Activated gamma-delta T cell (primary cell): ENCODE measurements around the gene PRSS48.
"Not testable (repeated sequence)": the region's sequence is repeated elsewhere in the genome, so short reads cannot be mapped to it uniquely, and the experiment has no call there.

Experiments used
- DNase-seq: peaks from one replicate; lab custom pipeline; 2025; lab: John Stamatoyannopoulos, UW

PRSS48 gene

DNA sequence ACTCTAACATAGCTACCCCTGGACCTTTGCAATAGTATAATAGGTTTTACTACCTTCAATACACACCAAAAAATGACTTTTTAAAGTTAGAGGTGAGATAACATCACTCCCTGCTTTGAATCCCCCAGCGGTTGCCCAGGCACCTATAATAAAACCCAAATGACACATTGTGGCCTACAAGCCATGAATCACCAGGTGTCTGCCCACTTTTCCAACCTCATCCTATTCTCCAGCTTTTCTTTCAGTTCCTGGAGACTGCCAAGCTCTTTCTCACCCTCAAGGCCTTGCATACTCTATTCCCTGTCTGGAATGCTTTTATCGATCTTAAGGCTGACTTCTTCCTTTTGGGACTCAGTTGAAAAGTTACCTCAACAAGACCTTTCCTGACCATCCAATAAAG lies 16.4 kb upstream of the PRSS48 start:
- no peak for DNase-seq

DNA sequence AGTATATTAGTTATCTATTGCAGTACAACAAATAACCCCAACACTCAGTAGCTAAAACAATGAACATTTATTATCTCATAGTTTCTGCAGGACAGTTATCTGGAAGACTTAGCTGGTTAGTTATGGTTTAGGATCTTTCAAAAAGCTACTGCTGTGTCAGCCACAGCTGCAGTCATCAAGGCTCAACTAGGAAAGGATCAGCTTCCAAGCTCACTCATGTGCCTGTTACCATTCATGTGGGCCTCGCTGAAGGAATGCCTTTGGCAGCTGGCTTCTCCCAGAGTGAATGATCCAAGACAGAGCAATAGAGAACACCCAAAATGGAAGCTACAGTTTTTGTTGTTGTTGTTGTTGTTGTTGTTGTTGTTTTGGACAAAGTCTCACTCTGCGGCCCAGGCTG lies 13.5 kb upstream of the PRSS48 start:
- DNase-seq = no peak

DNA sequence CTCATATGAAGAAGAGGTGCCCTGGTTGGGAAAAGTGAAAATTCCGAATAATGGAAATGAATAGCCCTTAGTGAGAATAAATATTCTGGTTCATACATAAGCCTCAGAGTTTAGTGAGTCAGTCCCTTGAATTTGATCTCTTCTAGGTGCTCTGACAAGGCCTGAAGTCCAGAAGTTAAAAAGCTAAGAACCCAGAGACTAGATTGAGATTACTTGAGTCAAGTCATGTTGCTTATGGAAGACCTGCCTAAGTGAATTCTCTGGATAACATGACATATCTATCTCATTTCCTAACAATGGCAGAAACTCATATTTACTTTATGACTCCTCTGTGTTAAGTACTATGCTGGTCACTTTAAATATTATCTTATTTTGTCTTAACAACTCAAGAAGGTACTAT lies 10.5 kb upstream of the PRSS48 start:
- no peak for DNase-seq

DNA sequence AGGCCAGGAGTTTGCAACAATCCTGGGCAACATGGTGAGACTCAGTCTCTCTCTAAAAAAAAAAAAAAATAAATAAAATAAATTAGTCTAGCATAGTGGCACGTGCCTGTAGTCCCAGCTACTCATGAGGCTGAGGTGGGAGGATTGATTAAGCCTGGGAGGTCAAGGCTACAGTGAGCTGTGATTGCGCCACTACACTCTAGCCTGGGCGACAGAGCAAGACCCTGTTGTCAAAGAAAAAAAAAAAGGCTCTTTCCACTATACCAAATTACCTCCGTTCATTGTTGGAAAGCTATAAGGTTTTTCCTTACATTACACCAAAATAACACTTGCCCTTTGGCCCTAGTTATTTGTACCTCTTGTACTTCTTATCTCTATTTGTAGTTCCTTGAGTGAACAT lies 9.9 kb upstream of the PRSS48 start:
- no peak for DNase-seq

DNA sequence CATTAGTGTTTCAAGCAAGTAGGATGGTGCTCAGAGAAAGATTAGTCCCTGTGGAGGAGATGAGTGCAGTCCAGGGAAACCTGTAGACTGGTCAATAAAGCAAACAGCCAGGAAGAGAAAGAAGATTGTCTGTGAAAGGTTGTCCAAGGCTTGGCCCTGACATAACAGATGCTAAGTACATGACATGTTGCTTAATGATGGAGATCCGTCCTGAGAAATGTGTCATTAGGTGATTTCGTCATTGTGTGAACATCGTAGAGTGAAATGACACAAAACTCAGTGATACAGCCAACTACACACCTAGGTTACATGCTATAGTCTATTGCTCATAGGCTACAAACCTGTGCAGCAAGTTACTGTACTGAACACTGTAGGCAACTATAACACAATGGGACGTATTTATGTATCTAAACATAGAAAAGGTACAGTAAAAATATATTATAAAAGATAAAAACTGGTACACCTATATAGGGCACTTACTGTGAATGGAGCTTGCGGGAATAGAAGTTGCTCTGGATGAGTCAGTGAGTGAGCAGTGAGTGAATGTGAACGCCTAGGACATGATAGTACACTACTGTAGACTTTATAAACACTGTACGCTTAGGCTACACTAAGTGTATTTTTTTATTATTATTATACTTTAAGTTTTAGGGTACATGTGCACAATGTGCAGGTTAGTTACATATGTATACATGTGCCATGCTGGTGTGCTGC lies 9.0 kb upstream of the PRSS48 start:
- no peak for DNase-seq

DNA sequence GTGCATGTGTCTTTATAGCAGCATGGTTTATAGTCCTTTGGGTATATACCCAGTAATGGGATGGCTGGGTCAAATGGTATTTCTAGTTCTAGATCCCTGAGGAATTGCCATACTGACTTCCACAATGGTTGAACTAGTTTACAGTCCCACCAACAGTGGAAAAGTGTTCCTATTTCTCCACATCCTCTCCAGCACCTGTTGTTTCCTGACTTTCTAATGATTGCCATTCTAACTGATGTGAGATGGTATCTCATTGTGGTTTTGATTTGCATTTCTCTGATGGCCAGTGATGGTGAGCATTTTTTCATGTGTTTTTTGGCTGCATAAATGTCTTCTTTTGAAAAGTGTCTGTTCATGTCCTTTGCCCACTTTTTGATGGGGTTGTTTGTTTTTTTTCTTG lies 8.1 kb upstream of the PRSS48 start:
- not testable (repeated sequence) for DNase-seq

DNA sequence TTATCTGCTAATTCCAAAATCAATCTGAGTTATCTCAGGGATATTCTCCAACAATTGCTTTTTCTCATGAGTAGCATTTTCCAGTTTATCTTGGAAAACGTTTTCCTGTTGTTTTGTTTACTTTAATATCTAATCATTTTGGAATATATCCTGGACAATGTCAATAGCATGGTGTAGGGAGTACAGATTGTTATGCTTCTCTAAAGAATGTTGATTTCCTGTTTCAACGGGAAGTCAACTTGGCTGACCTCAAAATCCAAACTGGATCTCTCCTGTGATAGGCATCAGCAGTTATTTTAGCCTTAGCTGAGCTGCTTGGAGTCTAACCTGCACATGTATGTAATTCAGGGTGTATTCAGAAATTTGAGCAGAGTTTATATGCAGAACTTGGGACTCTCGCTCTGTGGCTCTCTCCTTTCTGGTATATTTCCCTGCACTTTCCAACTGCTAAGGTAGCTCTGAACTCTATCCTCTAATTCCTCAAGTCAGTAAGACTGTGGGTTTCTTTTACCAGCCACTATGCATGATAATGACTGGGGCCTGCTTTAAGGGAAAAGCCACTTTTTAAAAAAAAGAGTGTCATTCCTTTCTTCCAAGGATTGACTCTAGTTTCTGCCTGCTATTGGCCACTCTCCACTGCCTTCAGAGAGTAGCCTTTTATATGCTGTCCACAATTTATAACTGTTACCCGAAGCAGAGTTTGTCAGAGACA lies 7.7 kb downstream of the PRSS48 start:
- no peak for DNase-seq

DNA sequence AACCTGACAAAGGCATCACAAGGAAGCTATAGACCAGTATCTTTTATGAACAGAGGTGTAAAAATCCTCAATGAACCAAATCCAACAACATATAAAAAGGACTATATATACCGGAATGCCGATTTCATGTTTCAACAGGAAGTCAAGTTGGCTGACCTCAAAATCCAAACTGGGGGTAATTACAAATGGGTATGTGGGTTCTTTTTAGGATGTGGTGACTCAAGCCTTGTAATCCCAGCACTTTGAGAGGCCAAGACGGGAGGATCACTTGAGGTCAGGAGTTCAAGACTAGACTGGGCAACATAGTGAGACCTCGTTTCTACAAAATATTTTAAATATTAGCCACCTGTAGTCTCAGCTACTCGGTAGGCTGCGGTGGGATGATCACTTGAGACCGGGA lies 10.4 kb downstream of the PRSS48 start:
- DNase-seq = no peak

DNA sequence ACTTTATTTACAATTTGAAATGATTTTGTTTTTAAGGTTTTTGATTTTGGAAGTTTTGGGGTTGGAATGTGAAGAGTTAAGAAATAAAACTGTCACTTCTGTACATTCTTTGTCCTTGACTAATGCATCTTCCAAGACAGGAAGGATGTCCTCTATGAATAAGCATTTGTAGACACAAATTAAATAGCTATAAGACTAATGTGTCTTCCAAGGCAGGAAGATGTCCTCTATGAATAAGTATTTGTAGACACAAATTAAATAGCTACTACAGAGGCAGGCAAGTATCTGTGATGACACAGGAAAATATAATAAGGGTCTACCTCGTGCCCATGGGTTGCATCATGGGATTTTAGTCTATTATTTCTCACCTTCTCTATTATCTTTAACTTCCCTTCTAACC lies 14.5 kb downstream of the PRSS48 start:
- no peak for DNase-seq

DNA sequence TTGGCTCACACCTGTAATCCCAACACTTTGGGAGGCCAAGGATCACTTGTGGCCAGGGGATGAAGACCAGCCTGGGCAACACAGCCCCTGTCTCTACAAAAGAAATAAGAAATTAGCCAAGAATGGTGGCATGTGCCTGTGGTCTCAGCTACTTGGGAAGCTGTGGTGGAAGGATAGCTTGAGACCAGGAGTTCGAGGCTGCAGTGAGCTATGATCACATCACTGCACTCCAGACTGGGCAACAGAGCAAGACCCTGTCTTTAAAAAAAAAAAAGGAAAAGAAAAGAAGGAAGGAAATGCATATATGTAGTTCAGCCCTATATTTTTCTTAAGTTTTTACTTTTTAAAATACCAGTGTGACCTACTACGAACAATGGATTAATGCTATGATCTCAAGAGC lies 15.1 kb downstream of the PRSS48 start:
- no peak for DNase-seq

DNA sequence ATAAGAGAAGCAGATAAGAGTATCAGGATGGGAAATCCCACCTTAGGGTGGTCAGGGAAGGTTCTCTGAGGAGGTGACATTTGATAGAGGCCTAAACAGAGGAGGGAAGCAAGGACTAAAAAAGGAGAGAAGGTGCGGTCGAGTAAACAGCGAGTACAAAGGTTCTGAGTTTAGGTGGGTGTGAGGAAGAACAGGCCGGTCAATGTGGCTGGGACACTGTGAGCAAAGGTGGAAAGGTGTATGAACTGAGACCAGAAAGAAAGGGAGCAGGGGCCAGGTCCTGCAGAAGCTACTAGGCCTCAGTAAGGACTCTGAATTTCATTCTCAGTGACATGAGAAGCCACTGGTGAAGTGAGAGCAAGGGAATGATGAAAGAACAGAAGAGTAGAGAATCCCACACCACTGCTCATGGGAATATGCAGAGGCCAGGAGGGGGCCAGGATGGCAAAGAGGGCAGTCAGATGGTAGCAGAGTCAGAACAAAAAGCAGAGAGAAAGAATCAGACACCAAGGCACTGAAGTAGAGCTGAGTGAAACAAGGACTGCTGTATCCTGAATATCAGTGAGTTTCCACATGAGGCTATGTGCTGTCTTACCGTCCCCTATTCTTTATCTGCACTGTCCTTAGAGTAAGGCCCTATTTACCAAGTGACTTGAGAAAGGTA lies 18.0 kb downstream of the PRSS48 start:
- DNase-seq = no peak

DNA sequence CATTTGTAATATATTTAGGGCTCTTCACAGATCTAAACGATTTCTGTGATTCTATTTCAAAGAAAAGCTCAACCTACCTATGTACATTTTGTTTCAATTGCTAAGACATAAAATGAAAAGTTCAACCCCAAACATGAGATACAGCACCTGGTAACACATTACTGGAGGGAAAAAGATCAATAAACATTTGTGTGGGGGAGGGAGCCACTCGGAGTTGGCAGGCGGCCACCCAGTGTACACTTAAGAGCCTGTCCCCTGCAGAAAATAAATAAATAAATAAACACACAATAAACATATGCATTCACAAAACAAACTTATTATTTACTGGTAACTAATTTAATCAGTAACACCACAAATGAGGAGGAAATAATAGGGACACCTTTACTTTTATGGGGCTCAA lies 19.3 kb downstream of the PRSS48 start:
- no peak for DNase-seq

DNA sequence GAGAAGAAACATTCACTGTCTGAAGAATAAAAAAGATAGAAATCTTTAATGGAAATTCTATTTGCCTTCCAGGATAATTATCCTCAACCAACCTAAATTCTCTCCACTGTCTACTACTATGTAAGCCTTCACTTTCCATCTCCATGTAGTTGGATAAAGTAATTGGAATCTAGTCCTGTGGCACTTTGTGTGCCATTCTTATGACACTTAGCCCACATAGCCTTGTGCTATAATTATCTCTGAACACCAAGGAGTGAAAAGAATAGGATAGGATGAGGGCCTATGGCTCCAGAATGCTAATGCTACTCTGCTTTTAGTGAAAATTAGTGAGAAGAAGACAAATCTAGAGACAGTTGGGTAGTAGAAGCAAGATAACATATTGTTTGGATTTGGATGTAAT lies 20.2 kb downstream of the PRSS48 start:
- no peak for DNase-seq

DNA sequence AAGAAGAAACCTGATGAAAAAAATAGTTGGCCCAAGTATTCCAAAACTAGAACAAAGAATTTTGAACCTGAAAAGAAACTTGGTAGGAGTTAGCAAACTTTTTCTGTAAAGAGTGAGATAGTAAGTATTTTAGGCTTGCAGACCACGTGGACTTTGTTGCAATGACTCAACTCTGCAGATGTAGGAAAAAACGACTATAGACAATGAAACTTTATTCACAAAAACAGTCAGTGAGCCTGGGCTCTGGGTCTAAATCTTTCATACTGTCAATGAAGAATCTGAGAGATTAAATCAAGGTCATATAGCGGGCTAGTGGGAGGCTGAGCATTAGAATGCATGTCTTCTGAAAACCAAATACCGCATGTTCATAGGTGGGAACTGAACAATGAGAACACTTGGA lies 25.5 kb downstream of the PRSS48 start:
- DNase-seq = no peak

DNA sequence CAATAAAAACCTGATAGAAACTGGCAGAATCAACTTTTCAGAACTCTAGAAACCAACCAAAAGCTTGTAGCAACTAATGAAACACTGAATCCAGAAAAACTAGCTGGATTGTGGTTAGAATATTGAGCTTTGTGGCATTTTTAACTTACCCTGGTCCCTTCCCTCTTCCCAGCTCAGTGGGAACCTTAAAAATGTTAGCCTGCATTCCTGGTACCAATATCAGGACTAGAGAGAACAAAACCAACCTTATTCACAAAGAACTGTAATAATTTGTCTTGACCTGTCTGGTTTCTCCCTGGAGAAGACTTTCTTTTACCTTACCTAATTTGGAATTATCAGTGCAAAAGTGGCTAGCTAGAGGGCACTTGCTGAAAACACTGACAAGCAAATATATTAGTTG lies 27.3 kb downstream of the PRSS48 start:
- no peak for DNase-seq

DNA sequence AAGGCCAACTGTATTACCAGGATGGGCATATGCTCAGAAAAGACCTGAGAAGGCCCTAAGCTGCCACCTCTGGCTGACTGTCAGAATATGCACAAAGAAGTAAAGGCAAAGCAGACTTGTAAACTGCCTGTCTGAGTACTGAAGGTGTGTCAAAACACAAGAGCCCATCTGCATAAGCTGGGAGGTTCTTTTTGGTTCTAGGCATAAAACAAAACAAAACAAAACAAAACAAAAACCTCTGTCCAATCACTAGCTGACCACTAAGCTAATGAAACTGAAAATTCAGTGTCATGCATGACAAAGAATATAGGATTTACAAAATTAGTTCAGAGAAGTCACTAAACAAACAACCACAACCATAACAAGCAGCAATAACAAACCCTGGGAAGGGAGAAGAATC lies 27.8 kb downstream of the PRSS48 start:
- DNase-seq = no peak

DNA sequence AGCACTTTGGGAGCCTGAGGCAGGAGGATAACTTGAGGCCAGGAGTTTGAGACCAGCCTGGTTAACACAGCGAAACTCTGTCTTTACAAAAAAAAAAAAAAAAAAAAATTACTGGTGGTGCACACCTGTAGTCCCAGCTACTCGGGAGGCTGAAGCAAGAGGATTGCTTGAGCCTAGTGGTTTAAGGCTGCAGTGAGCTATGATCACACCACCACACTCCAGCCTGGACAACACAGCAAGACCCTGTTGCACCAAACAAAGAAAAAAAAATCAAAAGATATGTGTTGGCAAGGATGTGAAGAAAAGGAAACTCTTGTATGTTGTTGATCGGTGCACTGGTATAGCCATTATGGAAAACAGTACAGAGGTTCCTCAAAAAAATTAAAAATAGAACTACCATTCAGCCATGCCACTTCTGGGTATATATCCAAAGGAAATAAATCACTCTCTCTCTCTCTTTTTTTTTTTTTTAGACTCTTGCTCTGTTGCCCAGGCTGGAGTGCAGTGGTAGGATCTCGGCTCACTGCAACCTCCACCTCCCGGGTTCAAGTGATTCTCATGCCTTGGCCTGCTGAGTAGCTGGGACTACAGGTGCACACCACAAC lies 33.3 kb downstream of the PRSS48 start:
- DNase-seq = no peak

DNA sequence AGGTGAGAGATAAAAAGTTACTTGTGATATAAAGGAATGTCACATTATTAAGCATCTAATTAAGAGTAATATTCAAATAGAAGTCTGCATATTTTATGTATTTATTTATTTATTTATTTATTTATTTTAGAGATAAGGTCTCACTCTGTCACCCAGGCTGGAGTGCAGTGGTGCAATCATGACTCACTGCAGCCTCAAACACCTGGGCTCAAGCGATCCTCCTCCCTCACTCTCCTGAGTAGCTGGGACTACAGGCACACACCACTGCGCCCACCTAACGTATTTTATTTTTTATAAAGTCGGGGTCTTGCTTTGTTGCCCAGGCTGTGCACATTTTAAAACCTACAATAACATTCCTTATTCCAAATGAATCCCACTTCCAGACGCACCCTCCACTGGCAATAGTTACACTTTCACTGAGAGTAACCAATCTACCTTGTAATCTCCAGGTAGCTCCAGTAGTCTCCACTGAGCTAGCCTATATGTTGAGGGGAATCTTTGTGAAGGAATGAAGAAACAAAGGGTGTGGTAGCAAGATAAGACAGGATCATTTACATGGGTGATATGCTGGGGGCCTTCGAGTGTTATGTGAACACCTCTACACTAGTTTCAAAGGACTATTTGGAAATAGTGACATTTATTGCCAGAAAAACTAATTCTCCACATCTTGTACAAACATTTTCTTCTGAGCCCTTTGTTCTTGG lies 36.5 kb downstream of the PRSS48 start:
- no peak for DNase-seq

DNA sequence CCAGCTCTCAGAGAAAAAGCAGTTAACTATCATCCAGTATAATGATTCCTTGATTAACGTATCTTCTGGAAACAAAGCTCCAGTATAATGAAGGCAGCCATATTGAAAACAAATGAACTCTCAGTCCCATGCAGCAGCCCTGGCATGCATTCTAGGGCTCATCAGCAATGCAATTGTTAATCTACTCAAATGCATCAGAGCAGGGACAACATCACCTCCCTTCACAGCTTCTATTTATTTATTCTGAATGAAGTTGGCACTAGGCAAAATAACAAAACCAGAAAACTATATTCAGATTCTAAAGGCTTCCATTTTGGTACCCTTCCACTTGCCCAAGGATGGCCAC lies 37.0 kb downstream of the PRSS48 start:
- DNase-seq = no peak

DNA sequence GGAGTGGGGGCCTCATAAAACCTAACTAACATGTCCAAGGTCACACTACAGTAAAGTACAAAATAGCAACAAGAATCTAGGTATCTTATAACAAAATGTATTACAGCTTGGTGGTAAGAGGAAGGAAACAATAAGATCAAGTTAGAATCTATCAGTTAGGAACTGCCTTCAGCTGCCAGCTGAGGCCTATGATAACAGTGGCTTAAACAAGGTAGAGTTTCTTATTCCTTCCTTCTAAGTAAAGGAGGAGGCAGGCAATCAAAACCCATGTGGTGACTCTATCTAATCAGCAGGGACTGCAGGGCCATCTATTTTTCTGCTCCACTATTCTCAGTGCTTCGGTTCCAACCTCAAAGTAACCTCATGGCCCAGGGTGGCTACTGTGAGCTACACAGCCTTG lies 37.5 kb downstream of the PRSS48 start:
- DNase-seq = no peak

DNA sequence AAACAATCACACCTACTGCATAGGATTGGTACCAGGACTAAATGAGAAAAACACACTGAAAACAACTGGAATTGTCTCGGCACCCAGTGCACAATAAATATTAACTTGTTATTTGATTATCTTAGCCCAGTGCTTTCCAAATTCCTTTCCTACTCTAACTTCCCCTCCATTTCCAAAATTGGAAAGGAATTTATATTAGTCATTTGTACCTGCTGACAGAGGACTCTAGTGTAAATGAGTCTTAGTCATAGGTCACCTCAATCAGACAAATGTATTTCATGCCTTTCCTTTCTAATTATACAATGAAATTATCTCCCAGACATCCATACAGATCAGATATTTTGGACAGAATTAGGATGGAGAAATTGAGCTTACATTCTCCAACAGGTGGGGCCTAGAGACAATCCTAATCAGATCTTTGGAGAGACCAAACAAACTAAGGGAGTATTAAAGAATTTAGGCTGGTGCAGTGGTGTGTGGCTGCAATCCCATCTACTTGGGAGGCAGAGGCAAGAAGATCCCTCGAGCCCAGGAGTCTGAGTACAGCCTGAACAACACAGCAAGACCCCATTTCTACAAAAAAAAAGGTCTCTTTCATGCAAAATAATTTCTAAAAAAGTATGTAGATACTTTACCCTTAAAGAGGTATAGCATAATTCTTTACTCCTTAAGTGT lies 38.4 kb downstream of the PRSS48 start:
- no peak for DNase-seq

DNA sequence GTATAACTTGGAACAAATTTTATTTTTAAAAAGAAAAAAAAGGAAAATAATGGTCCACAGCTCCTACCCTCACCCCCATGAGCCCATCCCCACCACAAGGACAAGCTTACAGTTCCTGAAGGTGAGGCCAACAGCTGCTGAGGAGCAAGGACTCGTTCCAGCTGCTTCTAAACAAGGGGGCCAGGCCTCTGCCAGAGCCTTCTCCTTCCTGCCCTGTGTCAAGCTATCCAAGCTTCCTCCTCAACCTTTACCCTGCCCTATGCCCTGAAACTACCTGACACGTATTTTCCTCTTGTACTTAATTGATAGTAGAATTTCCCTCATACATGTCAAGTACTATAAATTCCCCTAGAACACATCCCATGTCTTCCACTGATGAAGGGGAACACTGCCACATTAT lies 39.7 kb downstream of the PRSS48 start:
- DNase-seq = no peak
